Heart right ventricle (tissue), 16 donors: ENCODE results near the gene SVIP. TPM values are rescaled to one million over a fixed set of nuclear protein-coding genes. Genes with fewer than 3 reads are reported as not detected.

ENCODE experiments used
- ATAC-seq, 8 donors: fragments of 200-7000 bp; cut with Tn5 transposase; one replicate each; pipeline ENCODE4 v1.9.1; 2020; ENCODE audit warnings: mild to moderate bottlenecking in 8 of 8, moderate library complexity in 8 of 8, moderate number of reproducible peaks in 1 of 8
- DNase-seq, 2 donors: peaks; one replicate each; pipeline ENCODE4 v3.0.0-alpha.2; 2020
- H3K27ac ChIP-seq, 10 donors: fragments of 200-600 bp; sonication (generic) in 2 of 10; one replicate each; pipeline versions ENCODE4 v1.5.0 to v1.8.0; 2020 to 2022; ENCODE audit warnings: mild to moderate bottlenecking in 3 of 10
- H3K27me3 ChIP-seq, 7 donors: fragments of 200-600 bp; one replicate each; pipeline ENCODE4 v1.8.0; 2021 to 2022; ENCODE audit warnings: mild to moderate bottlenecking in 2 of 7
- H3K36me3 ChIP-seq, 9 donors: fragments of 200-600 bp; sonication (generic) in 1 of 9; one replicate each; pipeline versions ENCODE4 v1.5.0 to v1.8.0; 2020 to 2022; ENCODE audit warnings: mild to moderate bottlenecking in 2 of 9
- H3K4me1 ChIP-seq, 9 donors: fragments of 200-600 bp; sonication (generic) in 1 of 9; one replicate each; pipeline versions ENCODE4 v1.5.0 to v1.8.0; 2020 to 2022; ENCODE audit warnings: mild to moderate bottlenecking in 4 of 9
- H3K4me3 ChIP-seq, 10 donors: fragments of 200-600 bp; sonication (generic) in 2 of 10; one replicate each; pipeline versions ENCODE4 v1.5.0 to v1.8.0; 2020 to 2022; ENCODE audit warnings: mild to moderate bottlenecking in 7 of 10, moderate library complexity in 2 of 10
- H3K9me3 ChIP-seq, 11 donors: fragments of 200-600 bp in 10 of 11; sonication (generic) in 2 of 11; one replicate each; pipeline versions ENCODE4 v1.5.0 to v1.8.0; 2013 to 2022; ENCODE audit warnings: mild to moderate bottlenecking in 2 of 11, control low read depth in 1 of 11, moderate library complexity in 1 of 11
- WGBS, 2 donors: extraction: QIAGEN DNeasy Blood & Tissue Kit; methylation state at CpG; one replicate each; pipeline ENCODE4 v1.1.7; 2013; ENCODE audit warnings: inconsistent platforms in 1 of 2; 5-methylcytosine and 5-hydroxymethylcytosine counted together
- intact Hi-C, 10 donors: fragments of 100-400 bp; cut with DNase I; formaldehyde crosslinking; loops; one replicate each; pipeline versions ENCODE4 v1.11.1 to v1.14.2; 2022
- polyA plus RNA-seq, 2 donors: library from polyadenylated mRNA; stranded (reverse); fragments of 200-250 nt; gene quantifications; one replicate each; pipeline ENCODE4 v1.2.3, GENCODE V29; 2013
- total RNA-seq, 10 donors: library from RNA; stranded (reverse); fragmentation: NEBNext Ultra II Directional in 3 of 10; extraction: Animal tissue kit (Norgen Biotek cat#: 25700) in 3 of 10; gene quantifications; one replicate each; pipeline versions ENCODE4 v1.2.1 to v1.2.4, GENCODE V29; 2021 to 2023
- TF ChIP-seq, protein P1 (sequence below), 9 donors: fragments of 200-600 bp; sonication (generic) in 2 of 9; IDR thresholded peaks; one replicate each; pipeline versions ENCODE4 v1.5.0 to v1.8.0; 2021 to 2022; ENCODE audit warnings: antibody characterized with exemption in 9 of 9, mild to moderate bottlenecking in 5 of 9, moderate library complexity in 1 of 9
- donor health status: Arrhythmogenic right ventricular cardiomyopathy.
- donor health status: ischemic (EF 13 %, LVEDD 7.1; RV severe dilation, severe dysfunction).
- donor health status: healthy with polysubstance abuse.
- donor health status: DM: no; HTN: yes; CAD: no.
- donor health status: DM: no; HTN: no; CAD: no.
- donor health status: ischemic (EF 25% LVEDD 6.9; RV normal size, moderate dysfunction).
- donor health status: ischemic (EF 25% LVEDD 5.7; RV mildly dilated, moderate dysfunction).
- donor health status: healthy.
- donor health status: DM: yes; HTN: yes; CAD: no.
- donor health status: Ischemic cardiomyopathy.
- donor health status: ischemic (EF 35%, LVEDD 5.7; RV mildly dilated, moderate dysfunction).
- donor health status: nonischemic (EF 11% LVEDD 7.7; RV severe dilation, severe dysfunction).
- donor health status: DM: yes; HTN: yes; CAD: no.
- donor health status: PGD.
- donor health status: ischemic (EF 29% LVEDD 5.4; RV normal size, mild dysfunction).
- donor health status: nonischemic (EF 23%, LVEDD 6.1; RV moderate dilation, normal function).

The SVIP gene
- total and polyA plus RNA-seq, 12 donors = 9.7 to 30.3 (median 24.1) TPM

GRCh38 chr11:22846726-22847125 is 17.1 kb upstream of the SVIP start:
- ATAC-seq = no peak
- Histone ChIP-seq H3K27ac (no peak overlapping the region), H3K4me1 (no peaks in the 10 kb centered on the region), H3K27me3 (no peaks in the 10 kb centered on the region), H3K36me3 (no peaks in the 10 kb centered on the region), H3K4me3 (no peak overlapping the region), H3K9me3 (no peaks in the 10 kb centered on the region)
- TF ChIP-seq, protein P1, sequence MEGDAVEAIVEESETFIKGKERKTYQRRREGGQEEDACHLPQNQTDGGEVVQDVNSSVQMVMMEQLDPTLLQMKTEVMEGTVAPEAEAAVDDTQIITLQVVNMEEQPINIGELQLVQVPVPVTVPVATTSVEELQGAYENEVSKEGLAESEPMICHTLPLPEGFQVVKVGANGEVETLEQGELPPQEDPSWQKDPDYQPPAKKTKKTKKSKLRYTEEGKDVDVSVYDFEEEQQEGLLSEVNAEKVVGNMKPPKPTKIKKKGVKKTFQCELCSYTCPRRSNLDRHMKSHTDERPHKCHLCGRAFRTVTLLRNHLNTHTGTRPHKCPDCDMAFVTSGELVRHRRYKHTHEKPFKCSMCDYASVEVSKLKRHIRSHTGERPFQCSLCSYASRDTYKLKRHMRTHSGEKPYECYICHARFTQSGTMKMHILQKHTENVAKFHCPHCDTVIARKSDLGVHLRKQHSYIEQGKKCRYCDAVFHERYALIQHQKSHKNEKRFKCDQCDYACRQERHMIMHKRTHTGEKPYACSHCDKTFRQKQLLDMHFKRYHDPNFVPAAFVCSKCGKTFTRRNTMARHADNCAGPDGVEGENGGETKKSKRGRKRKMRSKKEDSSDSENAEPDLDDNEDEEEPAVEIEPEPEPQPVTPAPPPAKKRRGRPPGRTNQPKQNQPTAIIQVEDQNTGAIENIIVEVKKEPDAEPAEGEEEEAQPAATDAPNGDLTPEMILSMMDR (IDR thresholded peaks at IDR 0.05) = no peak
- intact Hi-C loops = no loop called here
- DNase-seq = no peak
- WGBS, 2 donors = 91 to 92% methylated on average over 1 of the region's 1 CpG

DNA sequence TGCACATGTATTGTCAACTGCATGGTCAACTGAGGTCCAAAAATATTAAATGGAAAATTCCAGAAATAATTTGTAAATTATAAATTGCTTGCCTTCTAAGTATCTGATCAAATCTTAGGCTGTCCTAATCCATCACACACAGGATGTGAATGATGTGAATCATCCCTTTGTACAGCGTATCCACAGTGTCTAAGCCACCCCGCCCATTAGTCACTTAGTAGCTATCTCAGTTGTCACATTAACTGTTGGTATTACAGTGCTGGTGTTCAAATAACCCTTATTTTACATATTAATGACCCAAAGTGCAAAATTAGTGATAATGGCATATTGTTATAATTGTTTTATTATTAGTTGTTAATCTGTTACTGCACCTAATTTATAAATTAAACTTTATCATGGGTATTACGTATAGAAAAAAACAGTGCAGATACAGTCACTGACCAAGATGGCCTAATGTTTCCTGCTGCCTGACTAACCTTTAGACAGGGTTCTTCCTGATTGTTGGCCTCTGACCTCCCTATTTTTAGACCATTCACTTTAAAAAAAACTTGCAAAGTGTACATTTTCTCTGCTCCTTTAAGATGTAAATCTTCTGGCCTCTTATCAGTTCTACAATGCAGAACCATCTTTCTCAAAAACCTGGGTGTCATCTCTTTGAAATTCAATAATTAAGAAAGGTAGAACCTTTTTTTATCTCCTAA is 2.9 kb upstream of the SVIP start:
- ATAC-seq (no peak), DNase-seq (no peak)
- Histone ChIP-seq H3K36me3 (no peaks in the 10 kb centered on the region), H3K4me1 (peaks cover 0 to 19% (median 13%) of the 10 kb centered on the region in 9 donors), H3K9me3 (no peaks in the 10 kb centered on the region), H3K4me3 (no peak overlapping the region), H3K27ac (no peak overlapping the region), H3K27me3 (no peaks in the 10 kb centered on the region)
- intact Hi-C loops = no loop called here
- TF ChIP-seq, protein P1 (IDR thresholded peaks at IDR 0.05) = no peak
- WGBS, 2 donors = 73 to 76% methylated on average over 3 of the region's 3 CpGs

DNA sequence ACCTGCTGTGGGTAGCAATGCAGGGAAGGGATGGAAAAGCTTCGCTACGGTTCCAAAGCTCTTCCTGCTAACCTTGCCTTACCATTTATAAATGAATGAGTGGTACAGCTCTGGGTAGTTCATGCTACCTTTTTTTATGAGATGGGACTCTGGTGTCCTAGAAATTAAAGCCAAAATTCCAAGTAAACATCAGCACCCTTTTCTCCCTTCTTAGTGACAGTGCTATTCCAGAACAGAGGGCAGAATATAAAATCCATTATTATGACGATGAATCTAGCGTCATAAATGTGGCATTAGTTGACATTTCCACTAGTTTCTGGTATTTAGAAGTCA is 447 bp upstream of the SVIP start:
- Histone ChIP-seq H3K27ac (peak overlapping the region in 1 of 10 donors; percentile 95), H3K4me3 (peak overlapping the region; percentile 79 to 98 (median 92)), H3K36me3 (peaks cover 0 to 23% (median 2%) of the 10 kb centered on the region in 9 donors), H3K9me3 (no peaks in the 10 kb centered on the region), H3K27me3 (no peaks in the 10 kb centered on the region), H3K4me1 (peaks cover 0 to 19% (median 13%) of the 10 kb centered on the region in 9 donors)
- intact Hi-C loops = no loop called here
- ATAC-seq (no peak), DNase-seq (no peak)
- TF ChIP-seq, protein P1 (IDR thresholded peaks at IDR 0.05) = no peak
- 12 to 25% methylated on average over 4 of the region's 4 CpGs for WGBS, 2 donors

GRCh38 chr11:22828373-22828772 is 1.2 kb downstream of the SVIP start:
- H3K4me3 ChIP-seq = peak overlapping the region in 6 of 10 donors; percentile 79 to 98 (median 91)
- TF ChIP-seq, protein P1 (IDR thresholded peaks at IDR 0.05) = no peak
- ATAC-seq (no peak), DNase-seq (no peak)
- no peak overlapping the region for H3K27ac ChIP-seq
- WGBS, 2 donors = 74% methylated on average over 6 of the region's 6 CpGs
- H3K27me3 ChIP-seq = no peaks in the 10 kb centered on the region
- H3K36me3 ChIP-seq = peaks cover 0 to 40% (median 5%) of the 10 kb centered on the region in 9 donors
- H3K9me3 ChIP-seq = no peaks in the 10 kb centered on the region
- intact Hi-C loops = no loop called here
- peaks cover 0 to 19% (median 13%) of the 10 kb centered on the region in 9 donors for H3K4me1 ChIP-seq
